ENCODE data around the gene PLEK2. TPM values are rescaled to one million over a fixed set of nuclear protein-coding genes. Genes with fewer than 3 reads are reported as not detected.
"Not testable (repeated sequence)": the region's sequence is repeated elsewhere in the genome, so short reads cannot be mapped to it uniquely, and the experiment has no call there.

Gene PLEK2
- polyA plus RNA-seq, 4 donors = 1.7 to 2.8 (median 2.3) TPM

GRCh38 chr14:67370830-67371229 is 41.1 kb downstream of the PLEK2 start:
- no peak for DNase-seq (ENCODE audit: low read depth in 4 of 4, low spot score in 3 of 4)

GRCh38 chr14:67365476-67365875 is 46.5 kb downstream of the PLEK2 start:
- DNase-seq (ENCODE audit: low read depth in 4 of 4, low spot score in 3 of 4) = no peak

DNA sequence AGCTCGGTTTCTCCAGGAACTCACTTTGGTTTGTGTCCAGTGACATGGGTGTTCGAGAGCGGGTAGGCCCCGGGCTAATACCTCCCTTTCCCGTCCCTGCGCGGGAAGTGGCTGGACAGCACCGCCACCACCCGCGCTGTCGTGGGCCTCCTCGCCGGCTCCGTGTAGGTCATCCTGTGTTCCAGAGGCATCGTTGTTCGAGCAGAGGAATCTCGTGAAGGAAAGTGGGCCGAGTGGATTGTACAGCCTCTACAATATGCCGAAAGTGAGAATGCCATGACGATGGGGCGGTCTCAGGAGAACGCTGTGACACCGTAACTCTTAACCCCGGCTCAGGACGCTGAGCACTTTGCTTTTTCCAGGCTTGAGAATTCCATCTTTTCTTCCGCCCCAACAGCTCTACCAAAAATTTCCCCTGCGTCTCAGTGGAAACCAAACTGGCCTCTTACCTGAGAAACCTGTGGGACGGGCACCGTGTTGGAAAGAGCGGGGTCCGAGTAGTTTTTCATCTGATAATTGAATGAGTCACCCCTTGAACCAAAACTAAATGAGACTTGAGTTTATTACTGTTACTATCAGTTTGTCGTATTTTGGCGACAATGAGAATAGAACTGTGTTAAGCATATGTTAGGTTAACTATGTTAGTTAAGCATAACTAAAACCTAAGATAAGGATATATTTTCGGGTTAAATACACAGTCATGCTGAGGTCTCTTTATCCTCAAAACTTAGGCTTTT is 51.3 kb downstream of the PLEK2 start:
- DNase-seq (ENCODE audit: low read depth in 4 of 4, low spot score in 3 of 4) = no peak

DNA sequence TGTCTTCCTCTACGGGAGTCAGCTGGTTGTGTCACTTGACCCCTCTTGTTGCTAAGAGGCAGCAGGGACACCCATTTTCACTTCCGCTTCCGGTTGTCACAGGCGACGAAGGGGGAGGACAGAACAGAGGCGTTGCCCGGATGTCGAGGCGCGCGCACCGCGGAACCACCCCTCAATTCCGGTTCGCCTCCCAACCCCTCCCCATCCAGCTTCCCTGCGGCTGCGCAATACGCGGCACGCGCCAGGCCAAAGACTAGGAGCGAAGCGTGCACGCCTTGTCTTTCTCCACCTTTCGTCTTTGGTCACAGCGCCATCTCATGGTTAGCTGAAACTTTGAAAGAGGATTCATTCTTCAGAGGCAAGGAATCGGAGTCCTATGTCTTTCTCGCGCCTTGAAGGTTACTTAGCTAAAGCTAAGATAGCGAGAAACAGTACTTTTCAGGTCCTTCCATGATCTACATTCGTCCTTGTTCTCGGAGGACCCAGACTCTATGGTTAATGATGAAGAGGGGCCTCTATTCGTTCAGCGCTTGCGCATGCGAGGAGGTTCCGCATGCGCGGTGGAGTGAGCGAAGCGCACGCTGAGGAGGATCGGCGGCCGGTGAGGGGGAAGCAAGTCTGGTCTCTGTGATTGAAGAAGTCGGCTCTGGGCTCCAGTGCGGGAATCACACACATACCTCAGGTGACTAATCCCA is 52.0 kb downstream of the PLEK2 start, which contains the start of the genes ATP6V1D and EIF2S1:
ATP6V1D (minus strand) TSS at position 30 of the 695 bp plus-strand sequence. CDS start 106 bp downstream, outside the sequence.
EIF2S1 (plus strand) TSS at position 554 of the 695 bp plus-strand sequence. CDS start 4,440 bp downstream, outside the sequence.
- peak; percentile 98 to 99 (median 98) for DNase-seq (ENCODE audit: low read depth in 4 of 4, low spot score in 3 of 4)

DNA sequence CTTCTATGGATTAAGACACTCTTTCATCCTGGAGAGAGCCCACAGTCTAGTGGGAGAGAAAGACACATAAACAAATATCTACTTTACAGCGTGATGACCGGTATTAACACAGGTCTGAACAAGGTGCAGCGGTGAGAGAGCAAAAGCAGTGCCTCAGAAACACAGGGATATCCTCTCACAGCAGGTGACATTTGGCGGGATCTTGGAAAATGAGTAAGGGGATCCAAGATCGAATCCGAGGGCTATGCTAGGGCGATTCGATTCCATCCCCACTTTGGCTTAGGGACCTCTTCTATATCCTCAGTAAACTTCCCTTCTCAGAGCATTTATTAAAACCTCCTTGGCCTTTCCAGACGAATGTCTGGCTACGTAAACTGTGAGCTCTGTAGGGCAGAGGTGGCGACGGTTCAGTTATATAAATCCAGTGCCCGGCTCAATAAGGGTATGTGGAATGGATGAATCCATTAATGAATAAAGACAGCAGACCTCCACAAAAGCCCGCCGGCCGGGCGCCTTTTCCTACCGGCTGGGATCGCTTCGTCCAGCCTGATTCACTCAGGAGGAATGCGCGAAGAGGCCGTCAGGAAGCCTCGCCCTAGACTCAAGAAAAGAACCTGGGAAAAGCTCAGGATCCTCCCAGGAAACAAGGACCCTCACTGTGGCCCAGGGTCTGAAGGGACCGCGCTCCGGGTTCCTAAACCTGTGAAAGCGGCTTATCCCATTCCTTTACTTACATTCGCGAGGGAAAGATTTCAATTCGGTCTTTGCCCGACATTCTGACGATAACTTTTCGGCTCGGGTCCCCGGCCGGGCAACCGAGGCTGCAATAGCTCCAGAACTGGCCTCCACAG is 52.8 kb downstream of the PLEK2 start:
- DNase-seq (ENCODE audit: low read depth in 4 of 4, low spot score in 3 of 4) = peak in 1 of 4 donors; percentile 20

- DNase-seq (ENCODE audit: low read depth in 4 of 4, low spot score in 3 of 4) = no peak
Measured at GRCh38 chr14:67357969-67358354, 54.0 kb downstream of the PLEK2 start.

GRCh38 chr14:67357186-67357968 is 54.6 kb downstream of the PLEK2 start:
- no peak for DNase-seq (ENCODE audit: low read depth in 4 of 4, low spot score in 3 of 4)

DNA sequence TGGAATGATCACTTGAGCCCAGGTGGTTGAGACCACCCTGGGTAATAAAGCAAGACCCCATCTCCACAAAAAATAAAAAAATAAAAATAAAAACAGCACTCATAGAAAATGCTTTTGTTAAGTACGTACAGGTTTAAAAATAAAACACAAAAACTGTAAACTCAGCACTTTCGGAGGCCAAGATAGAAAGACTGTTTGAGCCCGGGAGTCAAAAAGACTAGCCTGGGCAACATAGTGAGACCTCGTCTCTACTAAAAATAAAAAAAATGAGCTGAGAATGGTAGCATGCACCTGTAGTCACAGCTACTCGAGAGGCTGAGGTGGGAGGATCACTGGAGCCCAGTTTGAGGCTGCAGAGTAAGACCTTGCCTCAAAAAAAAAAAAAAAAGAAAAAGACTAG is 59.9 kb downstream of the PLEK2 start:
- no peak for DNase-seq (ENCODE audit: low read depth in 4 of 4, low spot score in 3 of 4)

DNA sequence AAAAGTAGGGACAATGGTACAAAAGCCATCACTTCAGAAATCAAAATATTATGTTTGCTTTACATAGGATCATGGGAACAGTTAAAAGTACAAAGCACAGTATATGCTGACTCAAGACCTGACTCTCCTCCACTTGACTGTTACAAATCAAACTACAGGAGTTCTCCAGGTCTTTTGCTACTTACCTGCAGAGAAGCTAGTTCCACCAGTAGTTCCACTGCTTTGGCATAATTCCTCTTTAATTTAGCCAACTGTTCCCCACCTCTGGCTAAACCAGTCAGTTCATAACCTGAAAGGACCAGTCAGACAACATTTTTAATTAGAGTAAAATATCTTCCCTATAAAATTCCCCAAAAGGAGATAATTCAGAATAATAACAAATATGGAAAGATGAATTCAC is 66.4 kb downstream of the PLEK2 start:
- no peak for DNase-seq (ENCODE audit: low read depth in 4 of 4, low spot score in 3 of 4)

DNA sequence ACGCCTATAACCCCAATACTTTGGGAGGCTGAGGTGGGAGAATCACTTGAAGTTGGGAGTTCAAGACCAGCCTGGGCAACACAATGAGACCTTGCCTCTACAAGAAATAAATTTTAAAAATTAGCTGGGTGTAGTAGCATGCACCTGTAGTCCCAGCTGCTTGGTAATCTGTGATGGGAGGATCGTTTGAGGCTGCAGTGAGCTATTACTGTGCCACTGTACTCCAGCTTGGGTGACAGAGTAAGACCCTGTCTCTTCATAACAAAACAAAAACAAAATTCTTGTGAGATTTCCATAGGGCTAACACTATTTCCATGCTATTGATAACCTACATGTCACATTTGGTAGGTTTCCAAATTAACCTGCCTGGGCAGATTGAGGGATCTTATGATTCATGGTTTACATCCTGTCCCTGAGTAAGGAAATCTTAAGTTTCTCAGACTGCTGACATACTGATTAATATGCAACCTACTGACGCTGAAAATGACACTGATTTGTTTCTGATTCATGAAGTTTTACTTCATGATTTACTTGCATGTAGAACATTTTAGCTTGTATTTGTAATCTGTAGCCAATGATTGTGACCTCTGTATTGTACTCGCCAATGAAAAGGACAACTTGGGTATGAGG is 68.2 kb downstream of the PLEK2 start:
- DNase-seq (ENCODE audit: low read depth in 4 of 4, low spot score in 3 of 4) = no peak

DNA sequence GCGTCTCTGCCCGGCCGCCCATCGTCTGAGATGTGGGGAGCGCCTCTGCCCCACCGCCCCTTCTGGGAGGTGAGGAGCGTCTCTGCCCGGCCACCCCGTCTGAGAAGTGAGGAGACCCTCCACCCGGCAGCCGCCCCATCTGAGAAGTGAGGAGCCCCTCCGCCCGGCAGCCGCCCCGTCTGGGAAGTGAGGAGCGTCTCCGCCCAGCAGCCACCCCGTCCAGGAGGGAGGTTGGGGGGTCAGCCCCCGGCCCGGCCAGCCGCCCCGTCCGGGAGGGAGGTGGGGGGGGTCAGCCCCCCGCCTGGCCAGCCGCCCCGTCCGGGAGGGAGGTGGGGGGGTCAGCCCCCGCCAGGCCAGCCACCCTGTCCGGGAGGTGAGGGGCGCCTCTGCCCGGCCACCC is 70.7 kb downstream of the PLEK2 start:
- not testable (repeated sequence) for DNase-seq (ENCODE audit: low read depth in 4 of 4, low spot score in 3 of 4)

Other genes with a start within 250 kb of the PLEK2 start
- gene GARIN2, start 222.7 kb downstream of the PLEK2 start, polyA plus RNA-seq (ENCODE audit: insufficient read length in 4 of 4) = under 1 TPM; 0.37 to 0.69 (median 0.54) TPM
- gene PALS1, start 170.7 kb downstream of the PLEK2 start, polyA plus RNA-seq (ENCODE audit: insufficient read length in 4 of 4) = 100 to 1,000 TPM; 125 to 152 (median 135) TPM
- gene ATP6V1D, start 52.4 kb downstream of the PLEK2 start, polyA plus RNA-seq (ENCODE audit: insufficient read length in 4 of 4) = 100 to 1,000 TPM; 142 to 172 (median 159) TPM
- 100 to 1,000 TPM in 3 of 4 donors, 10 to 100 TPM in 1; 99.4 to 108 (median 101) TPM for gene EIF2S1, start 51.8 kb downstream of the PLEK2 start, polyA plus RNA-seq (ENCODE audit: insufficient read length in 4 of 4)
- gene TMEM229B, start 76.6 kb upstream of the PLEK2 start, polyA plus RNA-seq (ENCODE audit: insufficient read length in 4 of 4) = 1 to 10 TPM; 2.5 to 3.9 (median 2.8) TPM
- 10 to 100 TPM; 38.2 to 60.9 (median 41.4) TPM for gene PLEKHH1, start 121.1 kb upstream of the PLEK2 start, polyA plus RNA-seq (ENCODE audit: insufficient read length in 4 of 4)
- 10 to 100 TPM; 39.5 to 47.2 (median 46.1) TPM for gene PIGH, start 188.1 kb upstream of the PLEK2 start, polyA plus RNA-seq (ENCODE audit: insufficient read length in 4 of 4)
- 10 to 100 TPM; 10.8 to 31.7 (median 11.8) TPM for gene ARG2, start 207.8 kb upstream of the PLEK2 start, polyA plus RNA-seq (ENCODE audit: insufficient read length in 4 of 4)